Measurements from ENCODE around the gene STXBP6. TPM values are rescaled to one million over a fixed set of nuclear protein-coding genes. Genes with fewer than 3 reads are reported as not detected.
"Not testable (repeated sequence)": the region's sequence is repeated elsewhere in the genome, so short reads cannot be mapped to it uniquely, and the experiment has no call there.

The STXBP6 gene
- total RNA-seq, 1 donor from 2014 or later, result not detected

- intact Hi-C loops (cut with micrococcal nuclease), result no loop called here
Measured at GRCh38 chr14:24957814-24958213, 92.1 kb downstream of the STXBP6 start.

- intact Hi-C loops (cut with micrococcal nuclease), result no loop called here
Measured at GRCh38 chr14:24956104-24956503, 93.8 kb downstream of the STXBP6 start.

- intact Hi-C loops (cut with micrococcal nuclease), result no loop called here
Measured at GRCh38 chr14:24954700-24955037, 95.3 kb downstream of the STXBP6 start.

DNA sequence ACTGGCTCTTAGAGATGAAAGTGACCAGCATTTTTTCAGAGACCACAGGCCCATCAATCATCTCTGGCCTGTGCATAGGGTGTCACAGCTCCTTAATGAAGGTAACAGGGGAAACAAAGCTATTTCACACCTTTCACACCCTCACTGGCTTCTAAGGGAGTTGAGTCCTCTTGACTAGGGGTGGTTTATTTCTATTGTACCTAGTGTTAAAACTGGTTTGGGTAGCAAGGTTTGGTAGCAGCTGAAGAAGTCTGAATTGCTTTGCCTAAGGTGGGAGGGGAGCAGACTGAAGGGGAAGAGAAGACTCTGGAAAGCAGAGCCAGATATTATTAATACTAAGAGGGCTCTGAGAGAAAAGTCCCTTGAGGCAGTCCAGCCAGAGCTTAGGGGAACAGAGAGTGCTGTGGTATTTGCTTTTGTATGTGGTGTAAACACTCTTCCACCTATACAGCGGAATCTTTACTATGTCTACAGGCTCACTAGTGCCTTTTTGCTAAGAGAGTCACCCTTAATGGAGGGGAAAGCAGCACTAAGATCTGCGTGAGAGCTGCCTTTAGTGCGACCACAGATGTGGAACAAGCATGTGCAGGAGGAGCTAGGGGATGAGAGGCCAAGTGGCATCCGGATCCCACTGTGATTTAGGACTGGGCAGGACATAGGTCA is 95.8 kb downstream of the STXBP6 start:
- intact Hi-C loops (cut with micrococcal nuclease), result no loop called here

DNA sequence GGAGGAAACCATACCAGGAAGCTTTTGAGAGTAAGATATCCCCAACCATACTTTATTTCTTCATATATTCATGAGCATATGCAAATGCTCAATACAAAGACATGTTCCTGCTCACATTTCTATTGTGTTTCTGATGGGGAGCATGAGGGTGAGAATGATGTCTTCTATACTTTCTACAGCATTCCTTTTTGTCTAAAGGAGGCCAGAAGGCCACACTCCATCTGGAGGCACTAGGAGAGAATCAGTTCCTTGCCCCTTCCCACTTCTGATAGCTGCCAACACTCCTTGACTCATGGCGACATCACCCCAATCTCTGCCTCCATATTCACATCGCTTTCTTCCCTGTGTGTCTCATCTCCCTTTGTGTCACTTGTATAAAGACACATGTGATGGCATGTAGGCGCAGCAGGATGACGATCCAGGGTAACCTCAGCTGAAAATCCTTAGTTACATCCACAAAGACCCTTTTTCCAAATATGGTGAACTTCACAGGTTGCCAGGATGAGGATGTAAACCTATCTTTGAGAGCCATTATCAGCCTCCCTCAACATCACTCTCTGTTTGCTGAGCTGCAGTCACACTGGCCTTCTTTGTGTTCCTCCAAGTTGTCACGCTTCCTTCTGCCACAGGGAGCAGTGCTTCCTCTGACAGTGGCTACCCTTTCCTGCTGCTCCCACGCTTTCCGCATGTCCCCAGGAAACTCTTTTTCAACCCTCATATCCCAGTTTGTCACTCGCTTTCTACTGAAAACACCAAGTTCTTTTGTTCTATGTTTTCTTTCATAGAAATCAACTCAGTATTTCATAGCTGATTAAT is 96.9 kb downstream of the STXBP6 start:
- intact Hi-C loops (cut with micrococcal nuclease), result no loop called here

DNA sequence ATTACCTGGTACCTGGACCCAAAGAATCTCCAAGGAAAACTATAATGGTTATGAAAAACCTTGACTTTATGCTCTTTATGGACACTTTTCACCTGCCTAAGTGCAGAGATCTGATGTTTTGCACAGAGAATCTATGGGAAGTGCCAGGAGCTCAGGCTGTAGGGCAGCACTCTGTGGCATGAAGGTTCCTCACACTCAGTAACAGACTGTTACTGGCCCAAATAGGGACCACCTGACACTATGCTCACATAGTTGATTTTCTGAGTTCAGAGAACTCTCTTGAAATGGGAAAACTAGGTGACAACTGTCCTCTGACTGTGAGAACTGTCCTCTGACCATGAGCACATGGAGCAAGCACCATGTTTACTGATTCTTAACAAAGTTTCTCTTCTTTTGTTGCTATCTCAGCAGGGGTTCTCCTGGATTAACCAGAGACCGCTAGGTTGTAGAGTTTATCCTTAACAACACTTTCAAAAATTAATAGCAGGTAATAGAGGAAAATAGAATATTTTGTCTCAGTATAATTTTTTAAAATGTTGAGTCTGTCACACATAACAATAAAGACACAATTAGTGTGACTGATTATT is 101.6 kb downstream of the STXBP6 start:
- intact Hi-C loops (cut with micrococcal nuclease), result no loop called here

GRCh38 chr14:24947131-24947530 is 102.8 kb downstream of the STXBP6 start:
- intact Hi-C loops (cut with micrococcal nuclease), result no loop called here

DNA sequence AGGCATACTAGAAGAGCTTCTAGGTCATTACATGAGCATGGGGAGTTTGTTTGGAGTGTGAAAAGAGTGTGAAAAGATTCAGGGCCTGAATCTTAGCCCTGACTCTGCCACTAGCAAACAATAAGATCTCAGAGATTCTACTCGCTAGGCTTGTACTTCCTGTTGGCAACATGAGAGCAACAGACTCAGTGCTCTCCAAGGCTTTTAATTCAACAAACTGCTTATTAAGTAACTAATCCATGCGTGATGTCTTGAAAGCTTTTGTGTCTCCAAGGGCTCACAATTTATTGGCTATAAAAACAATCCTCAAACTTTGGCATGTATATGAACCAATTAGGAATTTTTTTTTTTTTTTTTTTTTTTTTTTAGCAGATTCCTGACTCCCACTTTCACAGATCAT is 105.1 kb downstream of the STXBP6 start:
- intact Hi-C loops (cut with micrococcal nuclease), result no loop called here

DNA sequence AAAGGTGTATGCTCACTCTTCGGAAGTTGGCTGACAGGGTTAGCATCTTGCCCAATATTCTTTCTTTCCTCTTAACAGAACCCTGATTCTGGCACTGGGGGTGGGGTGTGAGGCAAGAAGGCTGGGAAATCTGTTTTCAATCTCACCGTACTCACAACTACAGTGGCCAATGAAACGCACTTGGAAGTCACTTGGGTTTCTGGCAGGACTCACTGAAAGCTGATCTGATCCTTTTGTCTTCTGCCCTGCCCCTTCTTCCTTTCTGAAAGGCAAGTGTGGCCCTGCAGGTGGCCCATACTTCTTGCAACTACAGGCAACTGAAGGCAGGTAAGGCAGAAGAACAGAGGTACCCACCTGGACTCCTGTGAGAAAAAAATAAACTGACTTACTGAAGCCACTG is 106.9 kb downstream of the STXBP6 start:
- intact Hi-C loops (cut with micrococcal nuclease), result no loop called here

- intact Hi-C loops (cut with micrococcal nuclease), result no loop called here
Measured at GRCh38 chr14:24941719-24942118, 108.2 kb downstream of the STXBP6 start.

GRCh38 chr14:24940213-24940783 is 109.6 kb downstream of the STXBP6 start:
- intact Hi-C loops (cut with micrococcal nuclease), result no loop called here

DNA sequence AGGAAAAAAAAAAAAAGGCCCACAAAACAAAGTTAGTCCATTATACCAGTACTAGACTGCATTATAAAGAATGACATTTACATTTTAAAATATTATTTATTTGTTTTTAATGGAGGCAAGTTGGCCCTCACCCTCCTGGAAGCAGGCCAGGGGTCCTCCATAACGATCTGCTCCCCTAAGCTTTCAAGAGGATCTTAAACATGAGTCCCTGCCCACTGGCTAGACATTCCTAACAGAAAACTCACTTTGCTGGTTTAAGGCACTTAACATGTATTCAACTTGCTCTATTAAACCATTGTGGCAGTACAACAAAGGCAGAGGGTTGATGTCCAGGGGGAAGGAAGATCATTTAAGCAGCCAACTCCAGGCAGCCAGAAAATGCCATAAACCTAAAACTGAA is 111.4 kb downstream of the STXBP6 start:
- intact Hi-C loops (cut with micrococcal nuclease), result no loop called here

GRCh38 chr14:24937300-24937699 is 112.6 kb downstream of the STXBP6 start:
- intact Hi-C loops (cut with micrococcal nuclease), result no loop called here

DNA sequence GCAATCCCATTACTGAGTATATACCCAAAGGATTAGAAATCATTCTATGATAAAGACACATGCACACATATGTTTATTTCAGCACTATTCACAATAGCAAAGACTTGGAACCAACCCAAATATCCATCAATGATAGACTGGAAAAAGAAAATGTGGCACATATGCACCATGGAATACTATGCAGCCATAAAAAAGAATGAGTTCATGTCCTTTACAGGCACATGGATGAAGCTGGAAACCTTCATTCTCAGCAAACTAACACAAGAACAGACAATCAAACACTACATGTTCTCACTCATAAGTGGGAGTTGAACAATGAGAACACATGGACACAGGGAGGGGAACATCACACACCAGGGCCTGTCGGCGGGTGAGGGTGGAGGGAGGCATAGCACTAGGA is 113.2 kb downstream of the STXBP6 start:
- intact Hi-C loops (cut with micrococcal nuclease), result not testable (repeated sequence)

GRCh38 chr14:24935796-24936195 is 114.2 kb downstream of the STXBP6 start:
- intact Hi-C loops (cut with micrococcal nuclease), result no loop called here

DNA sequence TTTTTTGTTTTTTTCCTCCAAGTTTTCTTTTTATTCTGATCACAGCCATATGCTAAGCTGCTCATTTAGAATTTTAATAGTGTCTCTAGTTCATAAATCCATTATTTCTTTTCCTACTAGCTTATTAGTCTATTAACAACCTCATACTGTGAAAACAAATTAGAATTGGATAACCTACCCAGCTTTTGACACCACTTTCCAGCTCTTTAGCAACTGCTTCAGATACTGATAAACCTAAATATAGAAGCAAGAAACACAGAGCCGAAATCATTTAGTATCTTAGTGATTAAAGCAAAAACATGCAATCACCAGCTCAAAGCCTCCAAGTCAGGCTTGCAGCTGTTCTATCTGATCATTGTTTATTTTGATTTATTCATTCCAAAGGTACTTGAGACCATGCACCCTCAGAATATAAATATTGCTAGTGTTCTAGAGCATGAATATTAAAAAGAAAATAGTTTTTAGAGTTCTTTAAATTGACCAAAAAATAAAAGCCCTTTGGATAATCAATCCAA is 121.5 kb downstream of the STXBP6 start:
- intact Hi-C loops (cut with micrococcal nuclease), result no loop called here

DNA sequence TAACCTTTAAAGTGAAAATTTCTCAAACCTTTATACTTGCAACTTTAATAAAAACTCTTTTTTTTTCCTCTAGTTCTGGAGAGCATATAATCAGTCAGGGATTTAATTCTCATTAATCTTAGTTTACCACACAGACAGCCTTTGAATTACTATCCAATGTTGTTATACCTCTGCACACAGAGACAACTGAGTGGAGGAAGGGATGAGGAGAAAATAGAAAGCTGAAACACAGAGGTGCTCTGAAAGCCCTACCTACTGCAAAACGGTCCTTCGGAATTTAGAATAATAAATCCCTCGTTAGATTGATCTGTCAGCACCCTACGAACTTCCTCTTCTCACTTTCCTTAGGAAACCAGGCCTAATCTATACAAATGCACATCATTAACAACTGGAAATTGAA is 122.1 kb downstream of the STXBP6 start:
- intact Hi-C loops (cut with micrococcal nuclease), result no loop called here

- intact Hi-C loops (cut with micrococcal nuclease), result no loop called here
Measured at GRCh38 chr14:24925771-24926374, 124.1 kb downstream of the STXBP6 start.

DNA sequence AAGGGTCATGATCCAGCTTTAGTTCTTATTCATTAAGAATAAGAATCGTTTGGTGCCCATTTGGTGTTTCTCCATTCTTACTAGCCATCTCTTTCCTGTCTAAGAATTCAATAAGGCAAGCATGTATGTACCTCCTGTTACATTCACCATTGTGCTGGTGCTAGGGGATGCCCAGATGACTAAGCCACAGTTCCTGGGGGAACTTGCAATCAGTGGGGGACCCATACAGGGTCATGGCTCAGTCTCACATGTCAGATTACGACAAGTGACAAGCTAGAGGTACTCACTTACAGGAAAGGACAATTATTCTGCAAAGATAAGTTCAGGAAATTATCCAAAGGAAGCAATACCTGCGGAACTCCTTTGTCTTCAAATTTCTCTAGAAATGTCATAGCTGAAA is 125.4 kb downstream of the STXBP6 start:
- intact Hi-C loops (cut with micrococcal nuclease), result no loop called here

GRCh38 chr14:24921903-24922302 is 128.0 kb downstream of the STXBP6 start:
- intact Hi-C loops (cut with micrococcal nuclease), result no loop called here

GRCh38 chr14:24920265-24921075 is 129.5 kb downstream of the STXBP6 start:
- intact Hi-C loops (cut with micrococcal nuclease), result no loop called here

All from T-helper 2 cell treated with Interferon-gamma antibody and Interleukin-4, amounts not matched to agents 100 ng/mL and 5 ng/mL, for 36 hours (primary cell).